ENCODE results near the gene KIAA0513. TPM values are rescaled to one million over a fixed set of nuclear protein-coding genes. Genes with fewer than 3 reads are reported as not detected.

Gene KIAA0513
- total and polyA plus RNA-seq, 2 donors (not counting 3 experiments of a cell fraction or from before 2014, with no cell fraction given): 1.8 to 4.3 TPM

GRCh38 chr16:85010931-85011845, 16.4 kb upstream of the KIAA0513 start, which contains the start of gene ZDHHC7:
Gene ZDHHC7 (minus strand): TSS chr16:85011535. CDS start chr16:84990618, 20,917 bp downstream.
- BruUV-seq (replicated peaks): no TSS peak
- peaks cover 34% of the 10 kb centered on the region for H3K79me2 ChIP-seq (ENCODE audit: control insufficient read depth, insufficient read depth, low read length)
- no peaks in the 10 kb centered on the region for H3K36me3 ChIP-seq (ENCODE audit: control insufficient read depth in 2 of 2, extremely low read depth in 1 of 2, insufficient read depth in 2 of 2, low read length in 2 of 2)

More at GRCh38 chr16:85010931-85011845, 16.4 kb upstream of the KIAA0513 start, which contains the start of gene ZDHHC7:
- Histone ChIP-seq H3K9ac (replicated peaks; ENCODE audit: extremely low read depth, insufficient read depth, low read length) (peak within 1 kb of the TSS; percentile 92), H3K4me2 (ENCODE audit: insufficient read depth, low read length) (peak within 1 kb of the TSS; percentile 92), H3K4me1 (ENCODE audit: control insufficient read depth, extremely low read depth, insufficient read depth, low read length) (peaks cover 9% of the 10 kb centered on the region), H4K20me1 (replicated peaks; ENCODE audit: control insufficient read depth, extremely low read depth, insufficient read depth, low read length) (no peaks in the 10 kb centered on the region), H3K27ac (ENCODE audit: insufficient read depth, low read depth, low read length) (peak within 1 kb of the TSS; percentile 97), H3K27me3 (ENCODE audit: control insufficient read depth in 2 of 2, insufficient read depth in 2 of 2, low read length in 2 of 2) (no peaks in the 10 kb centered on the region), H2AFZ (ENCODE audit: low read depth, low read length) (peak within 1 kb of the TSS; percentile 85), H3K9me3 (replicated peaks; ENCODE audit: control insufficient read depth, insufficient read depth, low read length) (no peaks in the 10 kb centered on the region), H3K4me3 (replicated peaks in 1 of 3; ENCODE audit: insufficient read depth in 1 of 3, low read depth in 1 of 3, low read length in 3 of 3) (peak within 1 kb of the TSS; percentile 59 to 91 (median 74)), H3K9me1 (replicated peaks; ENCODE audit: control insufficient read depth, extremely low read depth, insufficient read depth, low read length) (no peaks in the 10 kb centered on the region)
- FAIRE-seq (peak; percentile 77), DNase-seq (ENCODE audit: low read depth, low spot score) (peak; percentile 88)
- POLR2A ChIA-PET: interaction anchor here (0.5 to 0.6 kb wide), 2 partner anchors 10 to 299 kb away, joined by 4 to 11 read pairs; no protein-coding TSS in a partner anchor
- intact Hi-C loops (cut with micrococcal nuclease): loop anchor here (1.0 kb wide), 1 partner anchor 16 kb away; the partner anchor contains the start of gene KIAA0513
- CTCF ChIA-PET: interaction anchor here (0.5 to 4.6 kb wide), 14 partner anchors 10 to 565 kb away, joined by 3 to 38 read pairs (median 4); no protein-coding TSS in a partner anchor
- dilution Hi-C loops (cut with MboI; ENCODE audit: extremely low pct_ligation_motif_present, low sequenced_read_pairs): no loop called here
- TF ChIP-seq POLR2AphosphoS5 (IDR thresholded peaks at IDR 0.05; ENCODE audit: insufficient read depth, low read depth, low read length): peak; percentile 87
- TF ChIP-seq, protein P1, sequence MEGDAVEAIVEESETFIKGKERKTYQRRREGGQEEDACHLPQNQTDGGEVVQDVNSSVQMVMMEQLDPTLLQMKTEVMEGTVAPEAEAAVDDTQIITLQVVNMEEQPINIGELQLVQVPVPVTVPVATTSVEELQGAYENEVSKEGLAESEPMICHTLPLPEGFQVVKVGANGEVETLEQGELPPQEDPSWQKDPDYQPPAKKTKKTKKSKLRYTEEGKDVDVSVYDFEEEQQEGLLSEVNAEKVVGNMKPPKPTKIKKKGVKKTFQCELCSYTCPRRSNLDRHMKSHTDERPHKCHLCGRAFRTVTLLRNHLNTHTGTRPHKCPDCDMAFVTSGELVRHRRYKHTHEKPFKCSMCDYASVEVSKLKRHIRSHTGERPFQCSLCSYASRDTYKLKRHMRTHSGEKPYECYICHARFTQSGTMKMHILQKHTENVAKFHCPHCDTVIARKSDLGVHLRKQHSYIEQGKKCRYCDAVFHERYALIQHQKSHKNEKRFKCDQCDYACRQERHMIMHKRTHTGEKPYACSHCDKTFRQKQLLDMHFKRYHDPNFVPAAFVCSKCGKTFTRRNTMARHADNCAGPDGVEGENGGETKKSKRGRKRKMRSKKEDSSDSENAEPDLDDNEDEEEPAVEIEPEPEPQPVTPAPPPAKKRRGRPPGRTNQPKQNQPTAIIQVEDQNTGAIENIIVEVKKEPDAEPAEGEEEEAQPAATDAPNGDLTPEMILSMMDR (IDR thresholded peaks at IDR 0.05; ENCODE audit: extremely low read depth in 1 of 2, insufficient read depth in 1 of 2, low read depth in 1 of 2, low read length in 2 of 2): no peak
- TF ChIP-seq GATA2 (IDR thresholded peaks at IDR 0.05; ENCODE audit: insufficient read depth, insufficient read length, low read depth, low read length): no peak
- peak; percentile 88 for TF ChIP-seq POLR2A (IDR thresholded peaks at IDR 0.05; ENCODE audit: low read depth, low read length)
- TF ChIP-seq JUN (IDR thresholded peaks at IDR 0.05; ENCODE audit: borderline replicate concordance, insufficient read depth, insufficient read length, low read depth): no peak
- TF ChIP-seq, protein P2, sequence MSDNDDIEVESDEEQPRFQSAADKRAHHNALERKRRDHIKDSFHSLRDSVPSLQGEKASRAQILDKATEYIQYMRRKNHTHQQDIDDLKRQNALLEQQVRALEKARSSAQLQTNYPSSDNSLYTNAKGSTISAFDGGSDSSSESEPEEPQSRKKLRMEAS (IDR thresholded peaks at IDR 0.05; ENCODE audit: insufficient read depth, insufficient read length): no peak
- no peak for TF ChIP-seq MYC (IDR thresholded peaks at IDR 0.05; ENCODE audit: low read depth, low read length)
- no peak for TF ChIP-seq EZH2 (IDR thresholded peaks at IDR 0.05; ENCODE audit: borderline replicate concordance, low read depth, low read length, severe bottlenecking)
- no peak for TF ChIP-seq FOS (IDR thresholded peaks at IDR 0.05; ENCODE audit: borderline replicate concordance, insufficient read depth, low read length)

All from endothelial cell of umbilical vein (primary cell).